GM18517 (cell line): Measurements from ENCODE around the gene SMAP1.

Experiments used
- ATAC-seq: cut with Tn5 transposase; IDR thresholded peaks from one replicate; pipeline ENCODE4 v1.9.1; 2021; ENCODE audit warnings: mild to moderate bottlenecking, moderate library complexity; ENCODE audit not compliant: unreplicated experiment

SMAP1 gene

GRCh38 chr6:70667711-70668498 is at the start of gene SMAP1:
TSS of gene SMAP1 (plus strand) at chr6:70667883. CDS start at chr6:70668024, 141 bp downstream.
- ATAC-seq: peak; percentile 85

- no peak for ATAC-seq
These were observed 46.9 kb upstream of the SMAP1 start for GRCh38 chr6:70620746-70621145.

GRCh38 chr6:70622461-70622860 is 45.2 kb upstream of the SMAP1 start:
- ATAC-seq: no peak

- no peak for ATAC-seq
These were observed 42.2 kb upstream of the SMAP1 start for GRCh38 chr6:70625436-70625835.

- ATAC-seq: no peak
These were observed 40.0 kb upstream of the SMAP1 start for GRCh38 chr6:70627500-70628254.

- no peak for ATAC-seq
These were observed 37.8 kb upstream of the SMAP1 start for GRCh38 chr6:70629929-70630328.

GRCh38 chr6:70633870-70634269 is 33.8 kb upstream of the SMAP1 start:
- ATAC-seq: no peak

GRCh38 chr6:70636596-70636995 is 31.1 kb upstream of the SMAP1 start:
- no peak for ATAC-seq

GRCh38 chr6:70638468-70638867 is 29.2 kb upstream of the SMAP1 start:
- no peak for ATAC-seq

- no peak for ATAC-seq
These were observed 16.3 kb upstream of the SMAP1 start for GRCh38 chr6:70651326-70651905.

- no peak for ATAC-seq
These were observed 15.5 kb upstream of the SMAP1 start for GRCh38 chr6:70652216-70652615.

- no peak for ATAC-seq
These were observed 10.0 kb upstream of the SMAP1 start for GRCh38 chr6:70657706-70658105.

GRCh38 chr6:70663881-70664466 is 3.7 kb upstream of the SMAP1 start:
- no peak for ATAC-seq

GRCh38 chr6:70666706-70667105 is 977 bp upstream of the SMAP1 start:
- ATAC-seq: no peak

GRCh38 chr6:70667256-70667710 is 400 bp upstream of the SMAP1 start:
- no peak for ATAC-seq

GRCh38 chr6:70668499-70668812 is 773 bp downstream of the SMAP1 start:
- ATAC-seq: no peak

- no peak for ATAC-seq
These were observed 1.4 kb downstream of the SMAP1 start for GRCh38 chr6:70669133-70669532.

- no peak for ATAC-seq
These were observed 4.9 kb downstream of the SMAP1 start for GRCh38 chr6:70672549-70672948.

- no peak for ATAC-seq
These were observed 5.4 kb downstream of the SMAP1 start for GRCh38 chr6:70673054-70673453.

- no peak for ATAC-seq
These were observed 5.9 kb downstream of the SMAP1 start for GRCh38 chr6:70673601-70674000.

- ATAC-seq: no peak
These were observed 8.1 kb downstream of the SMAP1 start for GRCh38 chr6:70675822-70676221.

GRCh38 chr6:70676821-70677220 is 9.1 kb downstream of the SMAP1 start:
- ATAC-seq: no peak
